Measurements from ENCODE around the gene UBE2L6.

- TF ChIP-seq, protein P1, sequence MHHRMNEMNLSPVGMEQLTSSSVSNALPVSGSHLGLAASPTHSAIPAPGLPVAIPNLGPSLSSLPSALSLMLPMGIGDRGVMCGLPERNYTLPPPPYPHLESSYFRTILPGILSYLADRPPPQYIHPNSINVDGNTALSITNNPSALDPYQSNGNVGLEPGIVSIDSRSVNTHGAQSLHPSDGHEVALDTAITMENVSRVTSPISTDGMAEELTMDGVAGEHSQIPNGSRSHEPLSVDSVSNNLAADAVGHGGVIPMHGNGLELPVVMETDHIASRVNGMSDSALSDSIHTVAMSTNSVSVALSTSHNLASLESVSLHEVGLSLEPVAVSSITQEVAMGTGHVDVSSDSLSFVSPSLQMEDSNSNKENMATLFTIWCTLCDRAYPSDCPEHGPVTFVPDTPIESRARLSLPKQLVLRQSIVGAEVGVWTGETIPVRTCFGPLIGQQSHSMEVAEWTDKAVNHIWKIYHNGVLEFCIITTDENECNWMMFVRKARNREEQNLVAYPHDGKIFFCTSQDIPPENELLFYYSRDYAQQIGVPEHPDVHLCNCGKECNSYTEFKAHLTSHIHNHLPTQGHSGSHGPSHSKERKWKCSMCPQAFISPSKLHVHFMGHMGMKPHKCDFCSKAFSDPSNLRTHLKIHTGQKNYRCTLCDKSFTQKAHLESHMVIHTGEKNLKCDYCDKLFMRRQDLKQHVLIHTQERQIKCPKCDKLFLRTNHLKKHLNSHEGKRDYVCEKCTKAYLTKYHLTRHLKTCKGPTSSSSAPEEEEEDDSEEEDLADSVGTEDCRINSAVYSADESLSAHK (tag by site-specific recombination; IDR thresholded peaks at IDR 0.05): no peak
- no peak for TF ChIP-seq CTCF (tag by site-specific recombination; IDR thresholded peaks at IDR 0.05)
- TF ChIP-seq ZNF138 (tag by site-specific recombination; IDR thresholded peaks at IDR 0.05; ENCODE audit: borderline replicate concordance): no peak
- no peak for TF ChIP-seq YY1 (tag by site-specific recombination; IDR thresholded peaks at IDR 0.05)
- TF ChIP-seq TCF7L2 (IDR thresholded peaks at IDR 0.05; ENCODE audit: borderline replicate concordance, low read depth, low read length): no peak
- TF ChIP-seq ZBTB17 (tag by site-specific recombination; IDR thresholded peaks at IDR 0.05): no peak
- no peak for TF ChIP-seq ZNF366 (tag by site-specific recombination; conservative IDR thresholded peaks at IDR 0.05)
- no peak for TF ChIP-seq BCL6B (tag by site-specific recombination; IDR thresholded peaks at IDR 0.05)
Observed at GRCh38 chr11:57566905-57567514, 462 bp downstream of the UBE2L6 start.
